C4-2B (cell line): ENCODE measurements around the gene OLFML2B.

Experiments used
- H3K27ac ChIP-seq: fragments of 450-650 bp; 2 replicates; pipeline ENCODE4 v1.5.1; 2017
- CTCF ChIP-seq: fragments of 450-650 bp; conservative IDR thresholded peaks from 2 replicates; pipeline ENCODE4 v1.5.1; 2017; ENCODE audit warnings: mild to moderate bottlenecking
- ZFX ChIP-seq: fragments of 450-650 bp; IDR thresholded peaks from 2 replicates; pipeline ENCODE4 v1.6.1; 2017

Gene OLFML2B

GRCh38 chr1:161970036-161970435 is 53.6 kb downstream of the OLFML2B start:
- no peak overlapping the region for H3K27ac ChIP-seq
- TF ChIP-seq CTCF, result no peak

- TF ChIP-seq CTCF (no peak), ZFX (no peak)
- no peak overlapping the region for H3K27ac ChIP-seq
Measured at GRCh38 chr1:161966067-161966466, 57.6 kb downstream of the OLFML2B start.

GRCh38 chr1:161962091-161962887 is 61.4 kb downstream of the OLFML2B start:
- no peak overlapping the region for H3K27ac ChIP-seq
- TF ChIP-seq CTCF (no peak), ZFX (no peak)

- no peak for TF ChIP-seq ZFX
- no peak for TF ChIP-seq CTCF
- no peak overlapping the region for H3K27ac ChIP-seq
Measured at GRCh38 chr1:161958425-161958824, 65.2 kb downstream of the OLFML2B start.

- no peak overlapping the region for H3K27ac ChIP-seq
- TF ChIP-seq ZFX, result no peak
- no peak for TF ChIP-seq CTCF
Measured at GRCh38 chr1:161956930-161957329, 66.7 kb downstream of the OLFML2B start.

- TF ChIP-seq ZFX (no peak), CTCF (no peak)
- no peak overlapping the region for H3K27ac ChIP-seq
Measured at GRCh38 chr1:161956097-161956496, 67.6 kb downstream of the OLFML2B start.

- no peak overlapping the region for H3K27ac ChIP-seq
- TF ChIP-seq ZFX (no peak), CTCF (no peak)
Measured at GRCh38 chr1:161955606-161956005, 68.1 kb downstream of the OLFML2B start.
